GM18519 (cell line): ENCODE measurements around the gene SCAMP5.

Experiments
- ATAC-seq: cut with Tn5 transposase; IDR thresholded peaks from one replicate; pipeline ENCODE4 v1.9.1; 2021; ENCODE audit warnings: mild to moderate bottlenecking, moderate library complexity; ENCODE audit not compliant: unreplicated experiment, low FRiP score

The SCAMP5 gene

GRCh38 chr15:74967670-74968069, 27.7 kb upstream of the SCAMP5 start:
- no peak for ATAC-seq

DNA sequence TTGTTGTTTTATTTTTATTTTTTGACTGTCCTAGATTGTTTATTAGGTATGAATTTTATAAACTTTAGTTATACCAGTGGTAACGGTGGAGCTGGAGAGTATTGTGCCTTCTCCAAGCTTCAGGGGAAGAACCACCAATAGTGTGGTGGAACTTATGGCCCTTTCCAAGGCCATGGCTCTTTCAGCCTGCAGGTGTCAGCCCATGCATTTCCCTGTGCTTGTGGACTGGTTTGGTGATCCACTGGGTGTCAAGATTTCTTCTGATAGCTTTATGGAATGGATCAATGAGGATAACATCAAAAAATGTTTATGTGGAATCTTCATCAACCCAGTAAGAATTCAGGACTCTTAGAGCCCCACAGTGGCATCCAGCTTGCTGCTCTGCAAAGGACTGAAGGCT, 19.2 kb upstream of the SCAMP5 start:
- ATAC-seq = no peak

DNA sequence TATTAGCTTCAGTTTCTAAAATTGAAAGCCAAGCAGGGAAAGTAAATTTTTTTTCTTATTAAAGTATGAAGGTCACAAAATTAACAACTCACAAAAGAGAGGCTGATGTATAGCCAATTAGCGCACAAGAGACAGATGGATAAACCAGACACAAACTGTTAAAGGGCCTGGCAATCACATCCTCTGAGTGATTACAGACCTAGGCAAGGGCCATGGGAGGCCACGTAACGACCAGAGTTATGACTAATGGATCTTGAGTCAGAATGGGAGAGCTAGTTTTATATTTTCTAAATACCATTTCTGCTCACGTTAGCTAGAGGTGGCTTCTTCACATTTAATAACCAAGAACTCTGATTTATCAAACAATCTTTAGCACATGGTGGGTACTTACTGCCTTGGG, 17.8 kb upstream of the SCAMP5 start:
- no peak for ATAC-seq

DNA sequence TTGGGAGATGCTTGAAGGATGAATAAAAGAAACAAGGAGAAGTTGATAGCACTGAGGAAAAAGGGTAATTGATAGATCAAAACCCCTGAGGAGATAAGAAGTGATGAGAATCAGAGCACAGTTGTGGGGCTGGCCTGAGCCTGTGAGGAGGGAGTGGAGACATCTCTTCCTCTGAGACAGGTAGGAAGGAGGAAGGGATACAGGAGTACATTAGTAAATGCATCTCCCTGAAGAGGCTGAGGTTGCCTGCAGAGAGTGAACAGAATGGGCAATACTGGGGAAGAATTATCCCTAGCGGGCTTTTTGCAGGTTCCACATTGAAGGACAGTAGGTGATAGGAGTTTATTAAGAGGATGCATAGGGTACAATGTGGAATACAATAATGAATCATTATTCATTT, 17.3 kb upstream of the SCAMP5 start:
- ATAC-seq = no peak

DNA sequence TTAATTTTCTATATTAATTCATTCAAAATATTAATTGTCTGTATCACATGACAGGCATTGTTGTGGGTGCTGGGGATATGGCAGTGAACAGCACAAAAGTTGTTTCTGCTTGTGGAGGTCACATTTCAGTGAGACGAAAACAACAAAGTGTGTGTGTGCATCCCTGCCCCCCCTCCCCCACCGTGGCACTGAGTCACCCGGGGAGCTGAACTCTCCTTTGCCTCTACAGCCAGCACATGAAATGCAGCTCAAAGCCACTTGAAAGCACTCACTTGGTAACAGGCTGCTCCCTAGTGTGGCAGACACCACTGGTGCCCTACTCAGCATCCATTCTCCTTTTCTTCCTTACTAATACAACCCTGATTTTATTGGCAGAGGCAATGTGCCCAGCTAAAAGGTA, 16.9 kb upstream of the SCAMP5 start:
- no peak for ATAC-seq

DNA sequence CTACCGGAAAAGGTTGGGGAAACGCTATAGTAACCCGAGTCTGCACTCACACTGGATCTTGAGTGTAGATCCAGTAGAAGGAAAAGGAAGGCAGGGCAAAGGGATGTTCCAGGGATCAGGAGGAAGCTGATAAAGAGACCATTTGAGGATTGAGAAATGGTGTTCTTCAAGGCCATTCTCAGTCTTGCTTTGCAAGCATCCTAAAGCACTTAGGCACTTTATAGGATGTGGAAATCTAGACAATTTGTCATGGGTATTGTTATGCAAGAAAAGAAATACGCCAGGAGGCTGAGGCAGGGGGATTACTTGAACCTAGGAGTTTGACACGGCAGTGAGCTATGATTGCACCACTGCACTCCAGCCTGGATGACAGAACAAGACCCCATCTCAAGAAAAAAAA, 13.2 kb upstream of the SCAMP5 start:
- no peak for ATAC-seq

- no peak for ATAC-seq
These were observed 11.6 kb upstream of the SCAMP5 start for GRCh38 chr15:74983725-74984231.

DNA sequence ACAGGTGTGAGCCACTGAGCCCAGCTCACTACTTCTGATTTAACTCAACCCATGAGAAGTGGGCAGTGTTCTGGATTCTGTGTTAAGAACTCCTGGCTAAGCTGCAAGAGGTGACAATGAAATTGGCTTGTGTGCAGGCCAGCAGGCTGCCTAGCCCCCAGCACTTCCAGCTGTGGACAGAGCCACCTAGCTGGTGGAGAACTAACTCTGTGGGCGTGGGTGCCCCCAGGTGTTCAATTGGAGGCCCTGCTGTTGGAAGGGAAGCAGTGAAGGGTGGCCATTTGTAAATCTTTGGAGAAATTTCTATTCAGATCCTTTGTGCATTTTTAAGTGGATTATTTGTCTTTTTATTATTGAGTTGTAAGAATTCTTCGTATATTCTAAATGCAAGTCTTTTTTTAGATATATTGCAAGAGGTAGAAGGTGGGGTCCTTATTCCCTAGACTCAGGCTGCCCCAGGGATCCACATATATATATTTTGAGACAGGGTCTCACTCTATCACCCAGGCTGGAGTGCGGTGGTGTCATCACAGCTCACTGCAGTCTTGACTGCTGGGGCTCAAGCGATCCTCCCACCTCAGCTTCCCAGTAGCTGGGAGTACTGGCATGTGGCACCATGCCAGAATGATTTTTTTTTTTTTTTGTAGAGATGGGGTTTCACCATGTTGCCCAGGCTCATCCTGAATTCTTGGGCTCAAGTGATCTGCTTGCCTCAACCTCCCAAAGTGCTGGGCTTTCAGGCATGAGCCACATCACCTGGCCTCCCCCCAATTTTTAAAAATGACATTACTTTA, 7.2 kb upstream of the SCAMP5 start:
- ATAC-seq = no peak

GRCh38 chr15:74989527-74989926, 5.8 kb upstream of the SCAMP5 start:
- no peak for ATAC-seq

DNA sequence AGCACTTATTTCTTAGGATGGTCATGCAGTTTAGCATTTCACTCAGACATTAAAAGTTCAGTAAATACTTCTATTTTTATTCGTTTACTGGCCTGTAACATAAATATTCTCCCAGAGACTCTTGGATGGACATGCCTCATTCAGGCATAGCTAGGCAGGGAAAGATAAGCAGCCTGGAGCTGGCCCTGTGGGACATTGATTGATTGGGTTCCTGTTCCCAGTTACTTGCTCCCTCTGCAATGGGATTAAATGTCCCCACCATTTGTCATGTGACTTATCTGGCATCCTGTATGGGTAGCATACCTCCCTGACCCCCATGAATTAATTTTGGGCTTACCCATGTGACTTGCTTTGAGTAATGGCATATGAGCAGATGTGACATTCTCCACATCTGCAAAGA, 2.7 kb upstream of the SCAMP5 start:
- ATAC-seq = no peak

GRCh38 chr15:74994236-74994635, 1.1 kb upstream of the SCAMP5 start:
- no peak for ATAC-seq

DNA sequence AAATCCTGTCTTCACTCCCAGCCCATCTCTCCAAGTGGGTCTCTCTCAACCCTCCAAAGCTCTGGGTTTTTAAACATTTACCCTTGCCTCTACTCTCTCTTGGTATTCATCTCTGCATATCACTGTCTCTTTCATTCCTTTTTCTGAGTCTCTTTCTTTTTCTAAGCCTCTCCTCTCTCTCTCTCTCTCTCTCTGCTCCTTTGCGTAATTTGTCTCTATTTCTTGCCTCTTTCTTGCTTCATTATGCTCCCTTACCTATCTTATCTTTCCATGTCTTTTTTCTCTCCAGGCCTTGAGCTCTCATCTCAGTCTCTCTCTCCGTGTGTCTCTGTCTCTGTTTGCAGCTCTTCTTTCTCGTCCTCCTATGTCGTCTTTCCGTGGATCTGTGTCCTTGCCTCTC, 678 bp upstream of the SCAMP5 start:
- ATAC-seq = no peak

GRCh38 chr15:74995779-74996765, 709 bp downstream of the SCAMP5 start:
- ATAC-seq = no peak

DNA sequence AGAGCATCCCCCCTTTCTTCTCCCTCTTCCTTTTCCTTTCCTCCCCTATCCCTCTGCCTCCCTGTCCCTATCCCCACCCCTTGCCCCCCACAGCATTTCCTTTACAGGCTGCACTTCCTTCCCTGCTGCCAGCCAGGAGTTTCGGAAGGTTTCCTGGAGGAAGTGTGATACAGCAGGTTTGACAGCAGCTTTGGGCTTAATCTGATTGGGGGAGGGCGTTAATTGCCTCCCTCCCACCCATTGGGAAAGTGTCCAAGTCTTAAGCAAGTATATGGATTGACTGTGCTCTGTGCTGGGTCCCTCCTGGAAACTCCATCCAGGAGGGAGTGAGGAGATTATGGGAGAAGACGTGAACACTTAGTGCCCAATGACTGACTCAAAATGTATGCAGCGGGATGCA, 1.8 kb downstream of the SCAMP5 start:
- ATAC-seq = no peak

DNA sequence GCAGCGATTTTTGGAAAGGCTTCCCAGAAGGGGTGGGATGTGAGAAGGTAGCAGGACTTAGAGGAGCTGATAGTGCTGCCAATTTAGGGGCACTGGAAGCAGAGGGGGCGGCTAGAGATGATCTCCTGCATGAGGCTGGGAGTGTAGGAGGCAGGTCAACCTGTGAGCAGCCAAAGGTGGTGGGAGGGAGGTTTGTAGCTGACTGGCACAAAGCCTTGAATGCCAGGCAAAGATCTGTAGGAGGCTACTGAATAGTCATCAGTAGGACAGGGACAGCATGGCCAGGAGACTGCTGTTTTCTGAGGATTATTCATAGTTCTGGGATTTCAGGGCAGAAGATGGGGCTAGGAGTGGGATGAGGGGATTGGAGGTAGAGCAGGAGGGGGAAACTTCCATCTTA, 2.2 kb downstream of the SCAMP5 start:
- no peak for ATAC-seq

DNA sequence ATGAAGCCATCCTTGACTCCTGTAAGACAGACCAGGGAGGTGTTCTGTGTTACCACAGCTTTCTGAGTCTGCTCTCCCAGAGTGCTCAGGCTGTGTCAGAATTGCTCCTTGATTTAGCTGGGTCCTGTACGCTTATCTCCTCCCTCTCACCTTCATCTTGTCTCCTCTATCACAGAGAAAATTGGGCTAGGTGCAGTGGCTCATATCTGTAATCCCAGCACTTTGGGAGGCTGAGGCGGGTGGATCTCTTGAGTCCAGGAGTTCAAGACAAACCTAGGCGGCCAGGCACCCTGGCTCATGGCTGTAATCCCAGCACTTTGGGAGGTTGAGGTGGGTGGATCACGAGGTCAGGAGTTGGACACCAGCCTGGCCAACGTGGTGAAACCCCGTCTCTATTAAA, 5.9 kb downstream of the SCAMP5 start:
- no peak for ATAC-seq

GRCh38 chr15:75002398-75002797, 7.0 kb downstream of the SCAMP5 start:
- ATAC-seq = no peak

- no peak for ATAC-seq
These were observed 11.9 kb downstream of the SCAMP5 start for GRCh38 chr15:75007216-75007615.

DNA sequence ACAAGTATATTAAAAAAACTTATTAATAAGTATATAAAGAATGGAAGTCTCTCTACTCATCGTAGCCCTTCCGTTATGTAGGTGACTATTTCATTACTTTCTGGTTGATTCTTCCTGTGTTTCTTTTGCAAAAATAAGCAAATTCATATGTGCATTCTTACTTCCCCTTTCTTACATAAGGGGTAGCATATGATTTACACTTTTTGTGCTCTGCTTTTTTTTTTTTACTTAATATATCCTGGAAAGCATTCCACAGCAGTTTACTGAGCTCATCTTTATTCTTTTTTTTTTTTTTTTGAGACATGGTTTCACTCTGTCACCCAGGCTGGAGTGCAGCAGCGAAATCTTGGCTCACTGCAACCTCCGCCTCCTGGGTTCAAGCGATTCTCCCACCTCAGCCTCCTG, 12.9 kb downstream of the SCAMP5 start:
- ATAC-seq = no peak

GRCh38 chr15:75008629-75009326, 13.4 kb downstream of the SCAMP5 start:
- ATAC-seq = peak; percentile 66

- no peak for ATAC-seq
These were observed 21.1 kb downstream of the SCAMP5 start for GRCh38 chr15:75016431-75016830.
